K562 (cell line): ENCODE data around the gene PRKAG1. TPM values are rescaled to one million over a fixed set of nuclear protein-coding genes. Genes with fewer than 3 reads are reported as not detected.
A peak's percentile ranks its signal among the peaks of the same experiment; 100 is the strongest.

Source experiments
- ATAC-seq: fragments of 200-7000 bp; cut with Tn5 transposase; 3 replicates; pipeline ENCODE4 v1.9.1; 2020; ENCODE audit warnings: moderate library complexity
- BruUV-seq: library from RNA; stranded (reverse); fragments of 400-500 nt; replicated peaks from 2 replicates; lab custom pipeline; 2021; lab: Mats Ljungman, UMichigan
- CTCF ChIA-PET: fragments of 300-600 bp; formaldehyde crosslinking; extraction: SDS; loops from one replicate; lab custom pipeline; 2021; ENCODE audit warnings: low intra/inter-chr PET ratio; lab: Yijun Ruan, JAX
- POLR2A ChIA-PET: fragments of 300-600, 350-650 bp; sonication (Branson Sonifier 250); formaldehyde crosslinking; extraction: SDS; loops from one replicate; lab custom pipeline; 2021; ENCODE audit warnings: antibody characterized with exemption, inconsistent platforms; lab: Yijun Ruan, JAX
- DNase-seq, 4 experiments: peaks; one replicate each; pipeline versions ENCODE4 v3.0.0 to v3.0.0-alpha.2; 2011 to 2018; ENCODE audit warnings: low spot score in 3 of 4, mixed read lengths in 3 of 4; ENCODE audit errors: extremely low read depth in 1 of 4
- FAIRE-seq: peaks from 2 replicates; lab custom pipeline; 2011; peaks lifted over from hg19 to GRCh38; lab: Jason Lieb, UNC
- H2AFZ ChIP-seq: 2 replicates; pipeline ENCODE4 v1.6.0; 2011; ENCODE audit warnings: low read depth, low read length, control low read depth, inconsistent platforms
- H3K27ac ChIP-seq: fragments of 200-600 bp; 3 replicates; pipeline ENCODE4 v1.8.0; 2011; ENCODE audit warnings: low read depth, mild to moderate bottlenecking, control low read depth, inconsistent platforms, low read length, moderate library complexity, mixed read lengths; ENCODE audit errors: extremely low read depth
- H3K27me3 ChIP-seq, 2 experiments: fragments of 300-600 bp in 1 of 2; 2 replicates in 1 of 2; 3 replicates in 1 of 2; pipeline versions ENCODE4 v1.6.0 to v1.8.0; 2011; ENCODE audit warnings: inconsistent platforms in 2 of 2, low read length in 2 of 2, mild to moderate bottlenecking in 1 of 2, mixed read lengths in 1 of 2, moderate library complexity in 1 of 2; ENCODE audit not compliant: control insufficient read depth in 2 of 2, insufficient read depth in 2 of 2
- H3K36me3 ChIP-seq: fragments of 300-600 bp; 3 replicates; pipeline ENCODE4 v1.8.0; 2011; ENCODE audit warnings: mild to moderate bottlenecking, low read length, inconsistent platforms; ENCODE audit not compliant: control insufficient read depth, insufficient read depth
- H3K4me1 ChIP-seq, 2 experiments: fragments of 200-600 bp in 1 of 2; replicated peaks in 1 of 2; 2 replicates in 1 of 2; 3 replicates in 1 of 2; pipeline versions ENCODE4 v1.5.1 to v1.8.0; 2011; ENCODE audit warnings: inconsistent platforms in 2 of 2, low read length in 2 of 2, mild to moderate bottlenecking in 1 of 2, mixed read lengths in 1 of 2, moderate library complexity in 1 of 2; ENCODE audit not compliant: control insufficient read depth in 2 of 2, insufficient read depth in 2 of 2
- H3K4me2 ChIP-seq: 2 replicates; pipeline ENCODE4 v1.6.1; 2011; ENCODE audit warnings: low read length, control low read depth, inconsistent platforms, mixed read lengths; ENCODE audit not compliant: insufficient read depth
- H3K4me3 ChIP-seq: fragments of 200-600 bp; sonication (generic), shearing (Covaris generic); 2 replicates; pipeline ENCODE4 v1.5.1; 2016; ENCODE audit warnings: control low read depth, inconsistent platforms
- H3K79me2 ChIP-seq: fragments of 200-600 bp; 3 replicates; pipeline ENCODE4 v1.8.0; 2011; ENCODE audit warnings: low read length, inconsistent platforms; ENCODE audit not compliant: control insufficient read depth, insufficient read depth
- H3K9ac ChIP-seq, 2 experiments: 2 replicates each; pipeline versions ENCODE4 v1.6.0 to v1.6.1; 2011; ENCODE audit warnings: low read depth in 2 of 2, low read length in 2 of 2, control low read depth in 1 of 2, inconsistent platforms in 1 of 2, mild to moderate bottlenecking in 1 of 2, mixed read lengths in 1 of 2; ENCODE audit not compliant: insufficient read depth in 1 of 2
- H3K9me1 ChIP-seq: one replicate; pipeline ENCODE4 v1.6.0; 2011; ENCODE audit warnings: inconsistent platforms, mild to moderate bottlenecking, low read length, moderate library complexity; ENCODE audit not compliant: control insufficient read depth, insufficient read depth
- H3K9me3 ChIP-seq: replicated peaks from 2 replicates; pipeline ENCODE4 v1.5.1; 2011; ENCODE audit warnings: low read depth, low read length, inconsistent platforms; ENCODE audit not compliant: control insufficient read depth, insufficient read depth
- H4K20me1 ChIP-seq: replicated peaks from 2 replicates; pipeline ENCODE4 v1.6.1; 2011; ENCODE audit warnings: low read length, inconsistent platforms, mixed read lengths; ENCODE audit not compliant: control insufficient read depth, insufficient read depth
- FOSL1 ChIP-seq: fragments of 200-800 bp; sonication (Bioruptor generic); conservative IDR thresholded peaks from 2 replicates; pipeline ENCODE4 v1.6.1; 2016; ENCODE audit warnings: missing genetic modification characterization, missing compliant biosample characterization
- IRF9 ChIP-seq: fragments of 450-650 bp; IDR thresholded peaks from 2 replicates; pipeline ENCODE4 v1.6.1; 2016; ENCODE audit warnings: missing biosample characterization, missing genetic modification characterization
- MLLT1 ChIP-seq, 2 experiments: fragments of 450-650 bp; IDR thresholded peaks; 2 replicates each; pipeline ENCODE4 v1.6.1; 2016
- NONO ChIP-seq, 2 experiments: fragments of 200-400 bp in 1 of 2; fragments of 450-650 bp in 1 of 2; formaldehyde crosslinking in 1 of 2; IDR thresholded peaks; 2 replicates each; pipeline ENCODE4 v1.6.1; 2017; ENCODE audit warnings: low read depth in 2 of 2, mild to moderate bottlenecking in 2 of 2, moderate library complexity in 2 of 2, low read length in 1 of 2
- PML ChIP-seq: IDR thresholded peaks from 2 replicates; pipeline ENCODE4 v1.6.1; 2012; ENCODE audit warnings: low read length, inconsistent platforms
- RFX5 ChIP-seq: IDR thresholded peaks from 2 replicates; pipeline ENCODE4 v1.6.1; 2011; ENCODE audit warnings: low read depth, mild to moderate bottlenecking, improper control_type of control experiment, low read length
- SPI1 ChIP-seq: IDR thresholded peaks from 2 replicates; pipeline ENCODE4 v1.6.1; 2011; ENCODE audit warnings: low read depth, low read length, control low read depth, borderline replicate concordance
- TSHZ1 ChIP-seq: fragments of 250-450 bp; sonication (Bioruptor Pico); IDR thresholded peaks from 2 replicates; pipeline ENCODE4 v1.4.0; 2020; ENCODE audit warnings: mild to moderate bottlenecking, moderate library complexity
- ZNF146 ChIP-seq: IDR thresholded peaks from one replicate; pipeline ENCODE4 v1.6.1; 2018; ENCODE audit warnings: missing compliant biosample characterization; ENCODE audit not compliant: unreplicated experiment
- ZNF764 ChIP-seq: fragments of 250-450 bp; sonication (Bioruptor Pico); IDR thresholded peaks from 2 replicates; pipeline ENCODE4 v1.4.0; 2020; ENCODE audit warnings: low read depth, mild to moderate bottlenecking, moderate library complexity
- WGBS: fragments of 100-300 bp; shearing (Covaris generic); methylation state at CpG from one replicate; pipeline ENCODE4 v1.1.6; 2016; ENCODE audit warnings: low coverage, mixed read lengths; ENCODE audit not compliant: insufficient coverage; ENCODE audit errors: missing lambda C conversion rate; 5-methylcytosine and 5-hydroxymethylcytosine counted together
- in situ Hi-C: fragments of 300-500 bp; cut with MboI; formaldehyde crosslinking; loops from 4 replicates; pipeline ENCODE4 v1.15.0; 2018; ENCODE audit warnings: inconsistent platforms, mixed read lengths
- intact Hi-C: fragments of 100-400 bp; cut with micrococcal nuclease; formaldehyde crosslinking; loops from 2 replicates; pipeline ENCODE4 v1.14.2; 2022
- polyA plus RNA-seq, 8 experiments: library from polyadenylated mRNA; depleted of rRNA in 4 of 8; stranded (reverse) in 5 of 8; unstranded in 3 of 8; fragments of >200 nt; fragmentation: Nextera tagmentation in 2 of 8; fragmentation: Illumina TruSeq in 1 of 8; extraction: Ambion mirVana in 2 of 8; extraction: Trizol in 1 of 8; gene quantifications; 2 replicates each; pipeline versions ENCODE4 v1.2.1 to v1.2.3, GENCODE V29; 2011 to 2014; ENCODE audit warnings: inconsistent platforms in 1 of 8, missing spikeins in 1 of 8
- total RNA-seq, 7 experiments: library from RNA; depleted of rRNA in 6 of 7; stranded (reverse); fragments of >200 nt in 6 of 7; fragmentation: Illumina TruSeq in 2 of 7; extraction: Trizol in 2 of 7; gene quantifications; 2 replicates each; pipeline versions ENCODE4 v1.2.1 to v1.2.3, GENCODE V29; 2011 to 2021; ENCODE audit warnings: low replicate concordance in 1 of 7
- TF ChIP-seq, protein P1 (sequence below): fragments of 150-350 bp; IDR thresholded peaks from 2 replicates; pipeline ENCODE4 v1.6.1; 2014; ENCODE audit warnings: low read depth, mild to moderate bottlenecking, low read length, borderline replicate concordance

Gene PRKAG1
- total and polyA plus RNA-seq, 9 of the 15 experiments (the other 6 are each of a cell fraction or from before 2014, with no cell fraction given) = 51.1 to 126 (median 79.1) TPM

DNA sequence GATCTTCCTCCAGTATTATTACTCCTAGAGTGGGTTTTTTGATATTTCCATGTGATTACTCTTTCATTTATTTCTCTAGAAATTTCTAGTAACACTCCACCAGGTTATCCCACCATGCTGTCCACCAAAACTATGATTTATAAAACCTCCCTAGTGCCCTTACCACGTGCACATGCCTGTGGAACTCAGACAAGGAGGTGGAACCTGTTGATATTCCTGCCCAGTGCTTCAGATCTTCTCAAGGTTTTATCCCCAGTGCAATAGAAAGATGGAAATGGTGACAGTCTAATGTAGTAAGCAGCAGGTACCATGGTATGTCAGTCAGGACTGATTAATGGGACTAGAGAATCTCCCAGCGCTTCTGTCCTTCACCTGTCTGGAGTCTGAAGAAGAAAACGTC lies 57.7 kb downstream of the PRKAG1 start (continued):
- no peak for TF ChIP-seq MLLT1 (IDR thresholded peaks at IDR 0.05)
- TF ChIP-seq NONO (IDR thresholded peaks at IDR 0.05; ENCODE audit: low read depth in 2 of 2, low read length in 1 of 2) = no peak
- no peak for TF ChIP-seq PML

DNA sequence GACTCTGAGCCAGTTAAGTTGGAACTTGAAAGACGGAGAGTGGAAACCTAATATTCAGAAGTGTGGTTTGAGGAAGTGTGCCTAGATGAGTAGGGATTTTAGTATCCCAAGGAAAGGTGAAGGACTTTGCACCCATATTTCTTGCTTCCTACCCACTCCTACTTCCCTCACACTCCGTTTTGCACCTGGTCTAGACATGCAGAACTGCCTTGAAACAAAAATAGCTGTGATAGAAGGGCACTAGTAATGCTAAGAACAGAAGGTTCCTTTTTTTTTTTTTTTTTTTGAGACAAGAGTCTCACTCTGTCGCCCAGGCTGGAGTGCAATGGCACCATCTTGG lies 60.6 kb downstream of the PRKAG1 start:
- Histone ChIP-seq H3K9me1 (peaks cover 4% of the 10 kb centered on the region), H3K4me2 (peak overlapping the region; percentile 89), H3K27me3 (no peaks in the 10 kb centered on the region), H3K9ac (no peak overlapping the region), H3K79me2 (peaks cover 42% of the 10 kb centered on the region), H2AFZ (peak overlapping the region; percentile 81), H3K27ac (no peak overlapping the region), H3K4me1 (peaks cover 9 to 14% of the 10 kb centered on the region in 2 experiments; a peak in 4 of 5 replicates), H3K9me3 (no peaks in the 10 kb centered on the region), H3K36me3 (peaks cover 28% of the 10 kb centered on the region), H4K20me1 (no peaks in the 10 kb centered on the region; the same call in 1 of the 2 replicates), H3K4me3 (peak overlapping the region; percentile 89)
- ChIA-PET CTCF (no interaction called here), POLR2A (interaction anchor here (0.6 to 1.1 kb wide), 5 partner anchors 8 to 264 kb away, joined by 3 to 7 read pairs (median 5); no protein-coding TSS in a partner anchor)
- DNase-seq (no peak), FAIRE-seq (no peak), ATAC-seq (no peak)
- no TSS peak for BruUV-seq
- TF ChIP-seq IRF9 (tag) (no peak), ZNF764 (no peak), RFX5 (no peak), ZNF146 (CRISPR knock-in tag) (no peak), TSHZ1 (CRISPR knock-in tag) (no peak), SPI1 (peak; percentile 44; the same call in 1 of the 2 replicates), FOSL1 (tag) (no peak)
- TF ChIP-seq, protein P1, sequence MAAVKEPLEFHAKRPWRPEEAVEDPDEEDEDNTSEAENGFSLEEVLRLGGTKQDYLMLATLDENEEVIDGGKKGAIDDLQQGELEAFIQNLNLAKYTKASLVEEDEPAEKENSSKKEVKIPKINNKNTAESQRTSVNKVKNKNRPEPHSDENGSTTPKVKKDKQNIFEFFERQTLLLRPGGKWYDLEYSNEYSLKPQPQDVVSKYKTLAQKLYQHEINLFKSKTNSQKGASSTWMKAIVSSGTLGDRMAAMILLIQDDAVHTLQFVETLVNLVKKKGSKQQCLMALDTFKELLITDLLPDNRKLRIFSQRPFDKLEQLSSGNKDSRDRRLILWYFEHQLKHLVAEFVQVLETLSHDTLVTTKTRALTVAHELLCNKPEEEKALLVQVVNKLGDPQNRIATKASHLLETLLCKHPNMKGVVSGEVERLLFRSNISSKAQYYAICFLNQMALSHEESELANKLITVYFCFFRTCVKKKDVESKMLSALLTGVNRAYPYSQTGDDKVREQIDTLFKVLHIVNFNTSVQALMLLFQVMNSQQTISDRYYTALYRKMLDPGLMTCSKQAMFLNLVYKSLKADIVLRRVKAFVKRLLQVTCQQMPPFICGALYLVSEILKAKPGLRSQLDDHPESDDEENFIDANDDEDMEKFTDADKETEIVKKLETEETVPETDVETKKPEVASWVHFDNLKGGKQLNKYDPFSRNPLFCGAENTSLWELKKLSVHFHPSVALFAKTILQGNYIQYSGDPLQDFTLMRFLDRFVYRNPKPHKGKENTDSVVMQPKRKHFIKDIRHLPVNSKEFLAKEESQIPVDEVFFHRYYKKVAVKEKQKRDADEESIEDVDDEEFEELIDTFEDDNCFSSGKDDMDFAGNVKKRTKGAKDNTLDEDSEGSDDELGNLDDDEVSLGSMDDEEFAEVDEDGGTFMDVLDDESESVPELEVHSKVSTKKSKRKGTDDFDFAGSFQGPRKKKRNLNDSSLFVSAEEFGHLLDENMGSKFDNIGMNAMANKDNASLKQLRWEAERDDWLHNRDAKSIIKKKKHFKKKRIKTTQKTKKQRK = no peak
- in situ Hi-C loops = no loop called here
- intact Hi-C loops = no loop called here
- WGBS = 27% methylated on average over 3 of the region's 3 CpGs
